Measurements from ENCODE around the gene HMG20A.
"Not testable (repeated sequence)": the region's sequence is repeated elsewhere in the genome, so short reads cannot be mapped to it uniquely, and the experiment has no call there.

Gene HMG20A

DNA sequence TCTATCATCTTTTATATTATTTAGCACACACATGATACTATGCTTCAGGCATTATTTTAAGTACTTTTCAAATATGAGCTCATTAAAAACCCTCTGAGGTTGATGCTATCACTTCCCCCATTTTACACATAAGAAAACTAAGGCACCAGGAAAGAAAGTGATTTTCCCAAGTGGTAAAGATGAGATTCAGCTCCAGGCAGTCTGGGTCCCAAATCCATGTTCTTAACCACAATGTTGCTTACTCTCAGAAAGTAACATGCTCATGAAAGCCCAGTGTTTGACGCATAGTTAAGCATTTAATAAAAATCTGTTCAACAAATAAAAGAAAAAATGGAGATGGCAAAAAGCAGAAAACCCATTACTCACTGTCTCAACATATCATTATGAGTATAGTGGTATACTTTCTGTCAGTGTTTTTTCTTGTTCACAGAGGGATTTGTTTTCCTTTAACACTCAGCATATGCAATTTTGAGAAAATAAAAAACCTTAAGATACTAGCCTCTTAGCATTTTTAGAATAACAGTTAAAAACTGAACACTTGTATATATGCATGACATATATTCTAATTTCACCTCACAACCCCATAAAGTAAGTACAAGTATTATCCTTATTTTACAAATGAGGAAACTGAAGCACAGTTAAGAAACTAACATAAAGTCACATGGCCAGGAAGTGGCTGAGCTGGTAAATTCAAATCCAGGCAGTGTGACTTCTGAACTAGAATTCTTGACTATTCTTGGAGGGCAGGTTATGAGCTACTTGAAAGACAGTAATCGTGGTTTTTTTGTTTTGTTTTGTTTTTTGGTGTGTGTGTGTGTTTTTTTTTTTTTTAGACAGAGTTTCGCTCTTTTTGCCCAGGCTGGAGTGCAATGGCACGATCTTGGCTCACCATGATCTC lies 11.2 kb upstream of the HMG20A start:
- no peak for DNase-seq

DNA sequence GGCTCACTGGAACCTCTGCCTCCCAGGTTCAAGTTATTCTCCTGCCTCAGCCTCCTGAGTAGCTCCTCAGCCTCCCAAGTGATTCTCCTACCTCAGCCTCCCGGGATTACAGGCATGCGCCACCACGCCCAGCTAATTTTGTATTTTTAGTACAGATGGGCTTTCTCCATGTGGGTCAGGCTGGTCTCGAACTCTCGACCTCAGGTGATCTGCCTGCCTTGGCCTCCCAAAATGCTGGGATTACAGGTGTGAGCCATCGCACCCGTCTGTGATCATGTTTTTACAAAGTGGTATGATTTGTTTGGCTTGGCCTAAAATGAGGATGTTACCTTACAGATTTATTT lies 10.6 kb upstream of the HMG20A start:
- not testable (repeated sequence) for DNase-seq

DNA sequence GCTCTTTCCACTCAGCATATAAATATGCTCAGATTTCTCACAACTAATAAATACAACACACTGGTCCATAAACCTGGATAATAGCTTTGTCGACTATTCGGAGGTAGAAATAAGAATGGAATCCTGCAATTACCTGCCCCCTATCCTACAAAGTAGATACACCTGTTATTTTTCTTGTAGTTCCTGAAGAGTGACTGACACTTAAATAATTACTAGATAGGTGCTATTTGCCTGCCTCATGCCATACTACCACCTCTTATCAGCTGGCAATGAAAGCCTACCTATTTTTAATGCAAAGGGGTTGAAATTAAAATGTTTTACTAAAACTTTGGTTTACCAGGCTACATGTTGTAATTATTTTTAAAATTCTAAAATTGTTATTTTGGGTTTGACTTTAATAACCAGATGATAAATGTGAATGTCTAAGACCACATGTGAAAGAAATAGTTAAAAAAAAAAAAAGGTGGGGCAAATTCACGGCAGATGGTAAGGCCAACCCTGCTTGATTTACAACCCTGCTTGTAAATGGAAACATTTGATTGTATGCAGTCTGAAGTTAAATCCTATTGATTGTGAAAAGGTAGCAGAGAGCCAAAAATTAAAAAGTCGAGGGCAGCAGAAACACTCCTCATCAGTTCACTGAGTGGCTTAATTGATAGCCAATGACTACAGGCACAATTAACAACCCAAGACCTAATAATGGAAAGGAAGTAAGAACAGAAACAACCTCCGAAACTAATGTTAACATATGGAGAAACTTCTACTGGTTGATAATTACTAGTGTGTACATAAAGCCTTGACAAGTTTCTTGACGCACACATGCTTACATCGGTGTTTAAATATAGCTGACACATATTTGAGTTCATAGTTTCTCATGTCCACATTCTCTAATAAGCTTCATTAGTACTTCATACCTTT lies 9.7 kb upstream of the HMG20A start:
- DNase-seq: no peak

DNA sequence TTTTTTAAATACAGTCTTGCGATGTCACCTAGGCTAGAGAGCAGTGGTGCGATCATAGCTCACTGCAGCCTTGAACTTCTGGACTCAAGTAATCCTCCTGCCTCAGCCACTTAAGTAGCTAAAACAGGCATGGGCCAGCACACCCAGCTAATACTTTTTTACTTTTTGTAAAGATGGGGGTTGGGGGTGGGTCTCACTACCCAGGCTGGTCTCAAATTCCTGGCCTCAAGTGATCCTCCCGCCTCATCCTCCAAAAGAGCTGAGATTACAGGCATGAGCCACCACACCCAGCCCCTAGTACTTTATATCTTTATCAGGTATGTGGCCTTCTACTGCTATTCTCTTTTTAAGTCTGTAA lies 9.1 kb upstream of the HMG20A start:
- DNase-seq: no peak

DNA sequence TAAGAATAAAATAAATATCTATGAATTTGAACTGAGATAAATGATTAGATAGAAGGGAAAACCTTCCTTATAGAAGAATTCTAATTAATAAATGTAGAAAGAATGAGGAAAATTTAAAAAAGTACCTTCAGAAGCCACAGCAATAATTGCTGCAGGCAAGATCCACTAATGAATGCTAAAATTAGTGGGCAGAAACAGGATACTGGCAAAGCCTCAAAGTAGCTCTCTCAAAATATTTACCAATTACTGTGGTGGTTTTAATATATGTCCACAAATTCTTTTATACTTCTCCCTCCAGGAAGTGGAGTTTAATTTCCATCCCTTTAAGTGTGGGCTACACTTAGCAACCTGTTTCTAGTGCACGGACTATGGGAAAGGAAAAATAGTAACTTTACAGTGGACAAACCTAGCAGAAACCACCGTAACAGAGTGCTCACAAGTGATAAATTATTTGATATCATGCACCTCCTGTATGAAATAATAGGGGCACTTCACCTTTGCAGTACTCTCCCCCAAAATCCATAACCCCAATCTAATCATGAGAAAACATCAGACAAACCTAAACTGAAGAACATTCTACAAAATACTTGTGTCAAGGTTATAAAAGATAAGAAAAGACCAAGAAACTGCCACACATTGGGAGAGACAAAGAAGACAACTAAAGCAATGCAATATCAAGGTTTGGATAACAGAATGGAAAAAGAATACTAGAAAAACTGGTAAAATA lies 7.6 kb upstream of the HMG20A start:
- DNase-seq: no peak

DNA sequence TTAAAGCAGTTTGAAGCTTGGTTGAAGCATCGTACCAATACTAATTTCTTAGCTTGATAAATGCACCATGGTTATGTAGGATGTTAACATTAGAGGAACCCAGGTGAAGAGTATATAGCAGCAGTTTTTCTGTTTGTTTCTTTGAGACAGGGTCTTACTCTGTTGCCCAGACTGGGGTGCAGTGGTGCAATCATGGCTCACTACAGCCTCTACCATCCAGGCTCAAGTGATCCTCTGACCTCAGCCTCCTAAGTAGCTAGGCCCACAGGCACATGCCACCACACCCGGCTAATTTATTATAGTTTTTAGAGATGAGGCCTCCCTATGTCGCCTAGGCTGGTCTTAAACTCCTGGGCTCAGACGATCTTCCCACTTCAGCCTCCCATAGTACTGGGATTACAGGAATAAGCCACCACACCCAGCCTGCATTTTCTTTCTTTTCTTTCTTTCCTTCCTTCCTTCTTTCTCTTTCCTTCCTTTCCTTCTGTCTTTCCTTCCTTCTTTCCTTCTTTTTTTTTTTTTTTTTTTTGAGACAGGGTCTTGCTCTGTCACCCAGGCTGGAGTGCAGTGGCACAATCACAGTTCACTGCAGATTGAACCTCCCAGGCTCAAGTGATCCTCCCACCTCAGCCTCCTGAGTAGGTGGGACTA lies 6.9 kb upstream of the HMG20A start:
- no peak for DNase-seq

DNA sequence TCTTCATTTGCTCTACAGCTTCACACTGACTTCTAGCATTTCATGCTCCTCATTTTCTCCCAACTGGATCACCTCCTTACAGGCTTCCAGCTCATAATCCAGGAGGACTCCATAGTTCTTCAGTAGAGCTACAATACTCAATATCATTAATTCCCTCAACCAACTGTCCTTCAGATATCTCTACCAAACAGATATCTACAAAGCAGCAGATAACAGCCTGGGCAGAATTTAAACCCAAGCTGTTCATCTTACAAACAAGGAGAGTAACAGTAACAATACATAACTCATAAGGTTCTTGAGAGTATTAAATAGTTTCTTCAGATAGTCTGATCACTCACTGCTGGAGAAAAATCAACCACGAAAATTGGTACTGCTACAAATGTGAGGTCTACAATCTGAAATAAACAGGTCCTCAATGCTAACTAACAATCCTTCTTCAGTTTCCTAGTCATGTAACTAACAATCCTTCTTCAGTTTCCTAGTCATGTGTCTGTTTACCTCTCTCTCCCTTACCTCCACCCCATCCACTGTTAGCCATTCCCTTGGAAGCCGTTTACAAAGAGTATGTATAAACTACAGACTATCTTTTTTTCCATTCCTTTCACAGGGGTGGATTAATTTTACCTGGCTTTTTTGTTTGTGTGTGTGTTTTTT lies 5.8 kb upstream of the HMG20A start:
- DNase-seq: no peak

DNA sequence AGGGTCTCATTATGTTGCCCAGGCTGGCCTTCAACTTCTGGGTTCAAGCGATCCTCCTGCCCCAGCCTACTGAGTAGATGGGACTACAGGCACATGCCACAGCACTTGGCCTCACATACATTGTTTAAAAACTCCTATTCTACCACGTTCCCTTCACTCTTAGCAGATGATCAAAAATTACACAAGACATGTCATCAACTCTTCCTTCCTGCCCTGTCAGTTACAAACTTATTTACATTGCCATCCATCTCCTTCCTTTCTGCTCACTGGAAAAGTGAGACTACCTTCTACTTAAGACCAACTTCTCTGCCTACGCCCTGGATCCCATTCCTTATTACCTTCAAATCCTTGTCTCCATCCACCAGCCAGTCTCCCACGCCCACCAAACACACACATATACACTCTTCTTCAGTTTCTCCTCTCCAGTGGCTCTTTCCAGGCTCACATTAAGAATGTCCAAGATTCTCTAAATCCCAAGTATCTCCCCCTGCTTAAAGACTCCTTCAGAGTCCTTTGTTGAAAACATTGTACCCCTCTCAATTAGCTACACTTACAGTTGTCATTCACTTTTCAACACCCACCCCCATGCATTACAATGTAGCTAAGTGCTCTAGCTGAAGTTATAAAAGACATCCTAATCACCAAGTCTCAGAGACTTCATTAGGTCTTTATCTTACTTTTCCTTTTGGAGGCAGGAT lies 5.1 kb upstream of the HMG20A start:
- DNase-seq: no peak

DNA sequence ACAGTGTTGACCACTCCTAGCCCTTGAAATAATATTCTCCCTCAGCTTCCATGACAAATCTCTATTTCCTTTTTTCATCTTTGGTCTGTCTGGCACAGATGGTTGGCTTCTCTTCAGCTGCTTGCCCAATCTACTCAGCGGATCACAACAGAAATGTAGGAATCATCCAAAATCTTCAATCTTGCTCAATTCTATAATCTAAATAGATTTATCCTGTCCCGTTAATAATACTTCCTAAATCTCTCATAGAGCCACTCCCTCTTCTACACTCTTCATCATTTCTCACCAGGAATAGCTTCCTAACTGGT lies 4.6 kb upstream of the HMG20A start:
- no peak for DNase-seq

DNA sequence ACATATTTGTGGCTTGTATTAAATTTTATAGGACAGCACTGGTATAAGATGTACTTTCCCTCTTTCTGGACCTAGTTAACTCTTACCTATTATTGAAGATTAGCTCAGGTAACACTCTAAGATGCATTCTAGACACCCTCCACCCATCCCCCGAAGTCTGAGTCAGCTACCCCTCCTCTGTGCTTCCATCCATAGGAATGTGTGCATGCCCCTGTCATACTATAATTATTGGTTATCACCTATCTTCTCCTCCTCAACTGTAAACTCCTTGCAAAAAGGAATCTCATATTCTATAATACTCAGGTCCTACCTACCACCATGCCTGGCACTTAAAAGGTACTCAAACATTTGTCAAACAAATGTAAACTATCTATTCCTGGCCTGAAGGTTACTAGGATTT lies 3.7 kb upstream of the HMG20A start:
- DNase-seq: no peak

DNA sequence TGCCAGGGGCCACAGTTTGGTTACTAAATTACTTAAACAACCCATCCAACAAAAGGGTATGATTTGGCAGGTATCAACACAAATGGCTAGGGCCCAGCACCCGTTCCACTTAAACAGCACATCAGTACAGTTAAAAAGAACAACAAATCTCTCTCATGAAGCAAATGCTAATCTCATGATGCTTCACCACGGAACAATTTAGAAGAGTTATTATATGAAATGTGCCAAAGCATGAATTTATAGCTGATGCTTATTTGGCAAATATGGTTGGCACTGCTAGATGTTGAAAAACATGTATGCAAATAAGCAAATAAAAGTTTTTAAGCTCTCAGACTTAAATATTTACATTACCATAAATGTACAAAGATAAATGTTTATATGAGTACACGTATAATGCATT lies 3.1 kb upstream of the HMG20A start:
- no peak for DNase-seq

DNA sequence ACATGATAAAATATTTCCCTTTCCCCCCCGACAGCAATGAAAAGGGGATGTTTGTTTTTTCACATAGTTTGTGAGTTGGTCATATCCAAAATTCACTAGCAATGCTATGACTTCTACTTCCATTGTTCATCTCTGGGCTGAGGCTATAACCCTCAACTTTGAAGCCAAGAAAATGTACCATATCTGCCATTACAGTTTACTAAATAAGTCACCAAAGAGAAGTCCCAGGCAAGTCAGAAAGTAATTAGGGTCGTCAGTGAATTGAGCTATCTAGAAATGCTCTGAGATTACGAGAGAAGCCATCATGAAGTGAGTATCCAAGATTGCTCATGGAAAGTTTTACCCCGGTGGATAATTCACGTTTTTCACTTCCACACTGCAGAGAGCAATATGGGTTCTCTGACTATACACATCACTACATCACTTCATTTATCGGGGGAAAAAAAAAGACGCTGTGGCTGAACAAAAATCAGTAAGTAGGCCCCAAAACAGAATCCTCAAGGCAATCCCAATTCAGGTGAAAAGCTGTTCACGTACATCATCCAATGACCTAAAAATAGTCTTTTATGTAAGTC lies 2.2 kb upstream of the HMG20A start:
- DNase-seq: no peak

DNA sequence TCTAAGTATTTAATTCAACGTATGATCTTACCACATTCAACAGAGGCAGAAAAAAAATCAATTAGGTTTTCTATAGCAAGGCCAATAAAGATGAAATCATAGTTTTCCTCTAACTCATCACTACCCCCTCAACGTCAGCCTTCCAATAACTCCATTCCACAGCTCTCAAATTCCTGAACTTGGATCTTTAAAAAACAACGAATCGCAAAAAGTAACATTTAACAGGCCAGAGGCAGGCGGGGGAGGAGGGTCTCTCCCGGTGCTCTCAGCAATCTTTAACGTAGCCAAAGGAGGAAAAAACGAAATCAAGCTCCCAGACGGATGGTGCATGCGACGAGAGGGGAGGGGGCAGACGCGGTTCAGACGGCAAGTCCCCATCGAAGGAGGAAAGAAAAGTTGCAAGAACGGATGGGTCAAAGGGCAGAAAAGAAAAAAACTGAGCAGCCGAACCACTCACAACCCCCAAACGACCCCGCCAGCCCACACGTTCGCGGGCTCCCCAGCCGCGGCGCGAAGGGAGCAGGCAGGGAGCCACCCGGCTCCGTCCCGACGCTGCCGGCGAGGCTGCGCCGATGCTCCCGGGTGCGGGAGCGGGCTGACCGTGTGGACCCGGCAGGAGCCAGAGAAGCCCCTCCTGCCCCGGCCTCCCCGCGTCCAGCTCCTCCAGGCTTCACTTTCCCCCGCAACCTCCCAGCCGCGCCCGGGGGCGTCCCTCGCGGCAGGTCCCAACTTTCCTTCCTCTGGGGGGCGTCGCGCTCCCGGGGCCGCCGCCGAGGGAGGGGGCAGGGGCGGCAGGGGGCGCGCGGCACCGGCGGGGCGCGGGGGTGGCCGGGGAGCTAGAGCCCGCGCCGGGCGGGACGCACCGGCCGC lies 1.5 kb upstream of the HMG20A start:
- DNase-seq: no peak

DNA sequence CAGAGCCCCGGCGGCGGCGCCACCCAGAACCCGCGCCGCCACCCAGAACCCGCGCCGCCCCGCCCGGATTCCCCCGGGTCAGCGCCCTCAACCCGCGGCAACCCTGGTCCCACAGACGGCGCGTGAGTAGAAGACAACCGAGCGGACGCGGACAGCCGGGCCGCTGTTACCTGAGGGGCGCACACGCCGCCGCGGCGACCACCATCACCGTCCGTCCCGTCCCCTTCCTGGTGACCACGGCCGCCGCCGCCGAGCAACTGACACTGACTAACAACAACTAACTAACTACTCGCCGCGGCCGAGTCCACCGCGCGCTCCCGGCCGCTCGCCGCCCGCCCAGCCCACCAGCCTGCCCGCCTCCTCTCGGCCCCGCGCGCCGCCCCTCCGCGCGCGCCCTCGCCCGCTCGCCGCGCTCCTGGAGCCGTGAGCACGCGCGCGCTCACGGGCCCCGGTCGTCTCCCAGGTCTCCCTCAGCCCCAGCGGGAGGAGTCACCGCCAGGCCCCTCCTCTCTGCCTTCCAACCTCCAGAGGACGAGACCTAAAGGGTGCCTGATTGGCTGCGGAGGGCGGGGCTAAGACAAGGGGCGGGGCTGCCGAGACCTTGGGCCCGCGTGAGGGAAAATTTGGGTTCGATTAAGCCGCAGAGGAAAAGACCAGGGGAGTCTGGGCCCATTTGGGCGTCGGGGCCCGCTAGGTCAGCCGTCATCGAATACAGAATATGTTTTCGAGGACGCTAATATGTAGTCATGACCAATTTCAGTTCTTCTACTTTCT lies 665 bp upstream of the HMG20A start, which contains the start of gene PEAK1:
Gene PEAK1 (minus strand): TSS at position 269 of the 774 bp plus-strand sequence. CDS start 238,178 bp downstream, outside the sequence.
- peak; percentile 97 for DNase-seq

DNA sequence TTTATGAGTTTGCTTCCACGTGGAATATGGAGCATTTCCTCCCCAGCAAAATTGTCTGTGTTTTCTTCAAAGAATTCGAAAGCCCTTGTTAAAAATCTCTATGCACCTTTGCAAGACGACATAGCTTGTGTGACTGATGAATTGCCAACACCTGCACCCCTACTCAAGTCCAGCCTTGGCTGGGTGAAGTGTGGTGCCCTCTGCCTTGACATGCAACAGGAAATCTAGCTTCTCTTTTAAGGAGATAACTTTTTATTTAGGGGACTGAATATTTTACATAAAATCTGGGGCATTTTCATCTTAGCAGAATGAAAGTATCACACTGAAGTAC lies 647 bp downstream of the HMG20A start:
- DNase-seq: no peak

DNA sequence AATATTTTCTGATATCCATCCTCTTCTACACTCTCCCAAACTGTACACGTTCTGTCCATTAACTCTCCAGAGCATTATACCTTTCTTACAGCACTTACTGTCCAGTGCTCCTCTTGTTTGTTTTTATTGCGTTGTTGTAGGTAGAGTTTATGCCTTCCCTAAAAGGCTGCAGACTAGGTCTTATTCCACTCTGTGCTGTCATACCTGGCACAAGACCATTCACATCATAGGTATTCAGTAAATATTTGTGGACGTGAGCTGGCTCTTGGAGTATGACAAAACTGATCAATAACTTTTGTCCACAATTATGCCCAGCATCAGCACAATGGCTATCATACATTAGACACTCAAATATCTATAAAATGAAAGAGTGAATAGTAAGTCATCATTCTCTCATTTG lies 4.4 kb downstream of the HMG20A start:
- no peak for DNase-seq

DNA sequence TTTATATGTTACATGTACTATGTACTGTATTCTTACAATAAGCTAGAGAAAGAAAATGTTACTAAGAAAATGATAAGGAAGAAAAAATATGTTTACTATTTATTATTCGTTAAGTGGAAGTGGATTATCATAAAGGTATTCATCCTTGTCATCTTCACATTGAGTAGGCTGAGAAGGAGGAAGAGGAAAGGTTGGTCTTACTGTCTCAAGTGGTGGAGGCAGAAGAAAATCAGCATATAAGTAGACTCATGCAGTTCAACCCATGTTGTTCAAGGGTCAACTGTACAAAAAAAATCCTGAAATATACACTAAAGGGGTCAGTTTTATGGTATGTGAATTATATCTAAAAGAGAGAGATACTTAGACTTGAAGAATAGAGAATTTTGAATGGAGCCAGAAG lies 5.7 kb downstream of the HMG20A start:
- no peak for DNase-seq

DNA sequence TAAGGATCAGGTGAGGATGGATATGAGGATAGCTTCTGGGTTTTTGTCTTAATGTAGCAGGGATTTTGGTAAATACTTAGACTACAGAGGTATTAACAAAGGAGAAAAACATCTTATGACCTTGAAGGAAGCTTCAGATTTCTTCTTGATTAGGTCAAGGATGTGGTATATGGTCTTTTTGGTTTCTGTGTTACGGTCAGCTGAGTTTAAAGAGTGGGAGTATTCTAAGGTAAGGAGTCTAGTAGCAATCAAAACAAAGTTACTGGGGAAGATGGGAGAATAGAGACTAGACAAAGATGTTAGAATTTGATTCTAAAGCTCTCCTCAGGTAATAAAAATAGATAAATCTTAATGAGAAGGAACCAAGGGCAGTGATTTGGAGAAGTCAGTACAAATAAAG lies 6.2 kb downstream of the HMG20A start:
- DNase-seq: no peak

DNA sequence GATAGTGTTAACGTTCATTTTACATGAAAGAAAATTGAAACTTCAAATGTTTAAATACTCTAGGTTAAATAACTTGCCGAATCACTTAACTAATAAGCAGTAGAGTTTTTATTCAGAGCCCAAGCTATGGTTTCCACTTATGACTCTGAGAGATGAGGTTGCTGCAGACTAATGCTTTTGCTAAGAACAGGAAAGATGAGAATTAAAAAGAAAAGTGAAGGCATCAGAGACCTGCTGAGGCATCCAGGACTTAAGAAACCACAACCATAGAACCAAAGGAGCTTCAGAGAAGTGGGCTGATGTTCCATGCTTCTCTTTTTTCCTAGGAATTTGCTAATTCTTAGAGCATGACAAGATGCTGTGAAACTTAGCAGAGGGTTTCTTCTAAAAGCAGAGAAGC lies 9.5 kb downstream of the HMG20A start:
- DNase-seq: no peak

DNA sequence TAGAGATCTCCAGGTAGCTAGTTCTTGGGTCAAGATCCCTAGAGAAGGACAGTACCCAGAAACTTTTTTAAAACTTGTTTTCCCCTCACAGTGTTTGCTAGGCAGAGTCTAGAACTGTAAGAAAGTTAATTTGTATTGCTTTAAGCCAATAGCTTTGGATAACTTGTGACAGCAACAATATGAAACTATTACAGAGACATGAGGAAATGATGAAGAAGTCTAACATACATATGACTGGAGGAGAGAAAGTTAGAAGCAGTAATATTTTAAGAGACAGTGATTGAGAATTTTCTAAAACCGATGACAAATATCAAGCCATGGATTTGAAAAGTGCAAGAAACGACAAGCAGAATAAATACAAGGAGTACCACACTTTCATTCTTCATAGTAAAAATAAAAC lies 10.0 kb downstream of the HMG20A start:
- no peak for DNase-seq

All from NCI-H446 (cell line).